Measurements from ENCODE around the gene SLC38A11.

The SLC38A11 gene

GRCh38 chr2:164976301-164976700 is 21.0 kb upstream of the SLC38A11 start:
- no peak for TF ChIP-seq CTCF (IDR thresholded peaks at IDR 0.05)
- Histone ChIP-seq H3K36me3 (ENCODE audit: control insufficient read depth, insufficient read depth, low read length) (no peaks in the 10 kb centered on the region), H3K27me3 (ENCODE audit: control insufficient read depth, insufficient read depth, low read length) (no peaks in the 10 kb centered on the region), H3K79me2 (no peaks in the 10 kb centered on the region), H2AFZ (no peak overlapping the region), H3K9ac (no peak overlapping the region), H3K4me2 (ENCODE audit: low read length) (no peak overlapping the region), H3K9me3 (ENCODE audit: control insufficient read depth, low read length) (no peaks in the 10 kb centered on the region), H3K4me1 (no peaks in the 10 kb centered on the region), H3K4me3 (ENCODE audit: low read depth, low read length) (no peak overlapping the region), H3K27ac (no peak overlapping the region)

GRCh38 chr2:164975891-164976290 is 20.6 kb upstream of the SLC38A11 start:
- Histone ChIP-seq H3K4me1 (no peaks in the 10 kb centered on the region), H3K9me3 (ENCODE audit: control insufficient read depth, low read length) (no peaks in the 10 kb centered on the region), H3K9ac (no peak overlapping the region), H3K27me3 (ENCODE audit: control insufficient read depth, insufficient read depth, low read length) (no peaks in the 10 kb centered on the region), H3K4me3 (ENCODE audit: low read depth, low read length) (no peak overlapping the region), H3K4me2 (ENCODE audit: low read length) (no peak overlapping the region), H3K27ac (no peak overlapping the region), H2AFZ (no peak overlapping the region), H3K36me3 (ENCODE audit: control insufficient read depth, insufficient read depth, low read length) (no peaks in the 10 kb centered on the region), H3K79me2 (no peaks in the 10 kb centered on the region)
- TF ChIP-seq CTCF (IDR thresholded peaks at IDR 0.05): no peak

GRCh38 chr2:164974221-164974620 is 18.9 kb upstream of the SLC38A11 start:
- H3K79me2 ChIP-seq: no peaks in the 10 kb centered on the region

GRCh38 chr2:164972216-164972615 is 16.9 kb upstream of the SLC38A11 start:
- Histone ChIP-seq H3K4me3 (ENCODE audit: low read depth, low read length) (no peak overlapping the region), H3K9ac (no peak overlapping the region)

More at GRCh38 chr2:164974221-164974620, 18.9 kb upstream of the SLC38A11 start:
- H2AFZ ChIP-seq: no peak overlapping the region
- no peaks in the 10 kb centered on the region for H3K27me3 ChIP-seq (ENCODE audit: control insufficient read depth, insufficient read depth, low read length)
- no peak overlapping the region for H3K27ac ChIP-seq
- H3K9ac ChIP-seq: no peak overlapping the region
- H3K4me2 ChIP-seq (ENCODE audit: low read length): no peak overlapping the region
- H3K9me3 ChIP-seq (ENCODE audit: control insufficient read depth, low read length): no peaks in the 10 kb centered on the region
- TF ChIP-seq CTCF (IDR thresholded peaks at IDR 0.05): no peak
- no peaks in the 10 kb centered on the region for H3K36me3 ChIP-seq (ENCODE audit: control insufficient read depth, insufficient read depth, low read length)
- no peaks in the 10 kb centered on the region for H3K4me1 ChIP-seq
- no peak overlapping the region for H3K4me3 ChIP-seq (ENCODE audit: low read depth, low read length)

More at GRCh38 chr2:164972216-164972615, 16.9 kb upstream of the SLC38A11 start:
- Histone ChIP-seq H3K4me2 (ENCODE audit: low read length) (no peak overlapping the region), H2AFZ (no peak overlapping the region), H3K4me1 (no peaks in the 10 kb centered on the region), H3K36me3 (ENCODE audit: control insufficient read depth, insufficient read depth, low read length) (no peaks in the 10 kb centered on the region), H3K27ac (no peak overlapping the region), H3K9me3 (ENCODE audit: control insufficient read depth, low read length) (no peaks in the 10 kb centered on the region), H3K79me2 (no peaks in the 10 kb centered on the region), H3K27me3 (ENCODE audit: control insufficient read depth, insufficient read depth, low read length) (no peaks in the 10 kb centered on the region)
- TF ChIP-seq CTCF (IDR thresholded peaks at IDR 0.05): no peak

Measured in parathyroid adenoma (tissue), 2 donors.